Stimulated activated CD4-positive, alpha-beta T cell treated with anti-CD3 and anti-CD28 coated beads, Interleukin-15, amount 100 ng/mL, for 48 hours (primary cell): Measurements from ENCODE around the gene MTF2.

ENCODE experiments used
- DNase-seq, 2 donors: peaks; one replicate each; pipeline ENCODE4 v3.0.0-alpha.2; 2020; ENCODE audit warnings: low read depth in 2 of 2

The MTF2 gene

GRCh38 chr1:93186667-93187066 is 107.6 kb downstream of the MTF2 start:
- DNase-seq = no peak
